GM19025 (cell line): ENCODE measurements around the gene NOP10.

Experiments used
- ATAC-seq: cut with Tn5 transposase; IDR thresholded peaks from one replicate; pipeline ENCODE4 v1.9.1; 2021; ENCODE audit warnings: mild to moderate bottlenecking, low read depth, moderate library complexity; ENCODE audit not compliant: unreplicated experiment

NOP10 gene

DNA sequence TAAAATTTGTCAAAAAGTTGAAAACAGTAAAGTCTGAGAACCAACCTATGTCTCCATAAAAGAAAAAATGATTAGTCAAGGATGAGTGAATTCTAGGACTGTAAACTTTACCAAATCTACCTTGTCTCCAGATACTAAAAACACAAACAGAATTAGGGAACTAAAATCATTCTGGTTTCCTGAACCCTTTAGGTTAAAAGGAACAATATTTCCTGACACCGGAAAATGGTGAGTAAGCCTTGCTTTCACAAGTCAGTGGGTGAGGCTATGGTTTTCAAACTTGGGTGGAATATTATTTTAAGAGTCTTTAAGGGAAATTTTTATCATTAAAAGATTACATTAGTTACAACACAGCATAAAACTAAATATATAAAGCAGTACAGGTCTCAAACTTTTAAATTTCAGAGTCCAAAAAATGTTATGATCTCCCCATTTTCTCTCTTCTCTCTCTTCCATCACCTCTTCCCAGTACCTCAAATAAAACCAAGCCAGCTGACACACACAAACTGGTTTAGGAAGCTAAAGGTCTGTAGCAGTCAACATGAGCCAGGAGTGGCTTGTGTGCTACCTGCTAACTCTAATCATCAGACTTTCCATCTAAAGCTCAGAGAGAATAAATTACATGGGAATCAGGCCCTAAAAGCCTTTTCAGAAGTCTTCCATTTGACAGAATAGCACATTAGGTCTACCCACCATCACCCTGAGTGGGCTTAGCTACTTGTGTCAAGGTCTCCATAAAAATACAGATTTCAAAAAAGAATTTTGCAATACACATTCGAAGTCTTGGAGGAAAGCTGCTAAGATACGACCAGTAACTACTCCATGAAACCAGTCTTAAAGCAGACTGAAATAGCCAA is 7.5 kb downstream of the NOP10 start:
- no peak for ATAC-seq

DNA sequence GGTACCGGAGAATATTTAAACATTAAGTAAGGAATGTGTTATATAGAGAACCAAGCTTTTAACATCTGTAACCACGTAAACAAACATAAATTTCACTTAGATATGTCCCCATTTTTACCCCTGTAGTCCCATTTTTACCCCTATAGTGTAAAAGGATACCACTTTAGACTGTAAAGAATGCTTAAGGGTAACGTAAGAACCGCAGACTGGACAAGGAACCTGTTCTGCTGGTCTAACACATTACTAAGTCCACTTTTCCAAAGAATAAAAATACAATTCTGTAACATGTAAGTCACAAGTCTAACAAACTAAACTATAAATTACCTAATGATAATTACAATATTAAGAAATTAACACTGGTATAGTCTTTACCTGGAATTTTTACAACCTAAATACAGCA is 8.3 kb downstream of the NOP10 start:
- ATAC-seq = no peak

DNA sequence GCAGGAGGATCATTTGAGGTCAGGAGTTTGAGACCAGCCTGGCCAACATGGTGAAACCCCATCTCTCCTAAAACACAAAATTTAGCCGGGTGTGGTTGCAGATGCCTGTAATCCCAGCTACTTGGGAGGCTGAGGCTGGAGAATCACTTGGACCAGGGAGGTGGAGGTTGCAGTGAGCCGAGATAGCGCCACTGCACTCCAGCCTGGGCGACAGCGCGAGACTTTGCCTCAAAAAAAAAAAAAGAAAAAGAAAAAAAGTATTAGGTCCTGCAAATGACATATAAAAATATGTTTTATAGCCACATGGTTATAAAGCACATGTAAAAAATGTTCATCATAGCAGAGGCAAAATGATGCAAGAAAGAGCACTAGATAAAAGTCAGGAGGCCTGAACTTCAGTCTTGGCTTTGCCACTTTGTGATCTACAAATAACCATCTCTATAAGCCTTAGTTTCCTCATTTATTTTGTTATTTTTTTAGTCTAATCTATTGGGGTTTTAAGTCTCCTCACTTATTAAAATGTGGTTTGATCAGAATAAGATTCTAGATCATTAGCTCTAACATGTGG is 10.3 kb downstream of the NOP10 start:
- no peak for ATAC-seq

DNA sequence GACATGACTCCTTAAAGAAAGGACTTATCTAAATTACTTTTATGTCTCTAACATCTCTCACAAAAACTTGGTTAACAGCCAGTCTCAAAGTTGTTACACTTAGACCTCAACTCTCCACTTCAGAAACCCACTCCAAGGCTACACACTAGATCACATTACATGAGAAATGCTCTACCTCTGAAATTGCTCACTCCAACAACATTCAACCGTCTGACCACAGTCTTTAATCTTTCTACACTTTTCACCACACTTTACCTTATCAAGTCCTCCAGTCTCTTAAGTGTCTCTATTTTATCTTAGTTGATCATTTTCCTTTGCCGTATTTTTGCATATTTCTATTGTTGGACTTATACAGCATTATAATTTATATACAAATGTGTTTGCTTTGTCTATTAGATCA is 11.1 kb downstream of the NOP10 start:
- ATAC-seq = no peak

DNA sequence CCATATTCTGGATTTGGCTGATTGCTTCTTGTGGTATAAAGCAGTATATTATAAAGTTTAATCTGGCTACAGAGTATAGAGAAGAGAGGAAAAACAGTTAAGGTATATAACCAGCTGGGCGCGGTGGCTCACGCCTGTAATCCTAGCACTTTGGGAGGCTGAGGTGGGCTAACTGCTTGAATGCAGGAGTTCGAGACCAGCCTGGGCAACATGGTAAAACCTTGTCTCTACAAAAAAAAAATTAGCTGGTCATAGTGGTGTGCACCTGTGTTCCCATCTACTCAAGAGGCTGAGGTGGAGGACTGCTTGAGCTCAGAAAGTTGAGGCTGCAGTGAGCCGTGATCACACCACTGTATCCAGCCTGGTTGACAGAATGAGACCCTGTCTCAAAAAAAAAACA is 12.7 kb downstream of the NOP10 start:
- no peak for ATAC-seq

DNA sequence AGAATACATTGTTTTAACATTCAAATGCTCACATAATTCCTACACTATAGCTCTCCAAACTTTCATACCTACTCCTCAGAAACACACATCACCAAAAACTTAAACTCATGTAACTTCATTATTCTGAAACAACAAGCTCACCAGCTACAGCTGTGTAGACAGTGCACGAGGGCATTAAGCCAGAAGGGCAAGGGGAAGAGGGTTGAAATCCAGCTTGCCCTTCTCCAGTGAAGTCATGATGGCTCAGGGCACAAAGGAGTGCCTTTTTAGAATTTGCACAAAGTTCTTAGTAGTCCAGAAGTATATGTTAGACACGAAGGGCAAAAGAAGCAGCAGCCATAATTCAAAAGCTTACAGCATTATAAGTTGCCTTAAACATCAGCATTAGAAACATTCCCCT is 13.9 kb downstream of the NOP10 start:
- ATAC-seq = no peak

DNA sequence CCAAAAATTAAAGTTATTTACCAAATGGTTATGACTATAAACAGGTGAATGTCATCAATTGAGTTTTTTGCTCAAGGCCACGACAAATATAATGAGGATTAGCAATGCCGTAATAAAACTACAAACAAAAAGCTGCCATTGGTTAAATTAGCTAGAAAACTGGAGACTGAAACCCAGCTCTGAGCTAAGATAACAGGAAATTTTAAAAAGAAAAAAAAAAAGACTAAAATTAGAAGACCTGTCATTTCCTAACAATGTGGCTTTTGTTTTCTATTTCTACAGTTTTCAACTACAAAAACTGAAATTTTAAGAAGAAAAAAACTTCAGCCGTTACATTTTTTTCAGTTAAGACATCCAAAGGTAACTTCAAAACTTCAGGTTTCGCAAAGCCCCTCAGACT is 15.0 kb downstream of the NOP10 start:
- no peak for ATAC-seq

DNA sequence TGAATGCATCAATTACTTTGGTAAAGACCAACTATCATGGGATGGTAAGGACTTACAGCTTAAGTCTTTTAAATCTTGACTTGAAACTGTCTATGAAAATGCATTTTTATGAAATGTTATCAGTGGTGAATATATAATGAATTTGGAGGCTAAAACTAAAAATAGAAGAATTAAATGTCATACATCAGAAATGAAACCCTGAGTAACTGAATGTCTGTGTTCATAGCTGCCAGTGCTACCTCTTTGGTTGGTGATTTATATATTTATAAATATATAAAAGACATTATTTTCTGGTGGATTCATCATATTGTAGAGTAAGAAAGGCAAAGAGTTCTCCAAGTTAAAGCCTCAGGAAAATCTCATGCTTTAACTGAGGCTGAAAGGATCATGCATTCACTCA is 17.6 kb downstream of the NOP10 start:
- no peak for ATAC-seq

DNA sequence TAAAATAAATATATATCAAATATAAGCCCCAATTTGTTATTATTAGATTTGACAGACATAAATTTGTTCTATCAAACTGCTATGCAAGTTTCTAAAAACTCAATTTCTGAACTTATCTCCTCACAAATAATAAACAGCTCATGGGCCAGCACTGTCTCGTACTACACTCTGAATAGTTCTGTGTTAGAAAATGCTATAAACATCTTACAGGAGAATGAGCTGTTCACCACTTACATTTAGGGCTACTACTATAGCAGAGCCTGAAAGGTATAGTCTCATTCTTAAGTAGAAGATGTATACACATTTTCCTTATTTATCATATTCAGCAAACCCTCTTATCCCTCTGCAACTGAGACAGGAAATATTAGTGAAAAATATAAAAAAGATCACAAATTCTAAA is 18.0 kb downstream of the NOP10 start:
- ATAC-seq = no peak

DNA sequence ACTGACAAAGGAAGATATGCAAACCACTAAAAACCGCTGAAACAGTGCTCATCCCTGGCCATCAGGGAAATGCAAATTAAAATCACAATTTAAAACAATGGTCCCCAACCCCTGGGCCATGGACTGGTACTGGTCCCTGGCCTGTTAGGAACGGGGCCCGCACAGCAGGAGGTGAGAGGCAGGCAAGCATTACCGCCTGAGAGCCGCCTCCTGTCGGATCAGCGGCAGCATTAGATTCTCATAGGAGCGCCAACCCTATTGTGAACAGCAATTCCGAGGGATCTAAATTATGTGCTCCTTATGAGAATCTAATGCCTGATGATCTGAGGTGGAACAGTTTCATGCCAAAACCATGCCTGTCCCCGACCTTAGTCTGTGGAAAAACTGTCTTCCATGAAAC is 19.7 kb downstream of the NOP10 start:
- ATAC-seq = no peak

DNA sequence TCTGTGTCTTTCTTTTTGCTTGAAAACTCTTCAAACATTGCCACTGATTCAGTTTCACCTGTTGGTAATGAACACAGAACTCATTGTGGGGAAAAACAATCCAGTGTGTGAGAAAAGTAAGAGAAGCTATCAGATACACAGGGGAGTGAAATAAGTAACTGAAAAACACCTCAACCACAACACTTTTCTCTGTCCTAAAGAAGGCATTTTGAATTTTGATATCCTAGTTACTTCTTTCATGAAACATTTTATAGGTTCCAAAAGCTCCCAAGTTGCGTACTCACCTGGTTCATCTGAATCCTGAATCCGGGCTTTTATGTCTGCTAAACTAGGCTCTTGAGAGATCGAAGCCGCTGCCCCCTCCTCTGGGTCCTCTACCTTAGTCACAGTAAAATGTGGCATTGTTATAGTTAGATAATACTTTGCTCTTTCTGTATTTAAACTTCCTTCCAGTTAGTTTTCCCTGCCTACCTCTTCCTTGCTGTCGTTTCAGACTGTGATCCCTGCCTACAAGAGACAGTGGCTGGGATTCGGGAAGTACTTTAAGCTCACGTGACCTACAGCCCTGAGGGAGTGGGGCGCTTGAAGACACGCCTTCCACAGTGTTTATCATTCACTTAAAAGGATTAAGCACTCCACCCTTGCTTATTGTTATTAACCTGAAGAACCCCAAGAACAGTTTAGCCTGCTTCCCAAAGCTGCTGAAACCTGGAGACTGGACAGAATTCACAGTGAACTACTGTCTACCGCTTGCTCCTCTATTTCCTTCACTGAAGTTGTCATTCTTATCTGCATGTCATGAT is 24.5 kb downstream of the NOP10 start:
- peak; percentile 71 for ATAC-seq

DNA sequence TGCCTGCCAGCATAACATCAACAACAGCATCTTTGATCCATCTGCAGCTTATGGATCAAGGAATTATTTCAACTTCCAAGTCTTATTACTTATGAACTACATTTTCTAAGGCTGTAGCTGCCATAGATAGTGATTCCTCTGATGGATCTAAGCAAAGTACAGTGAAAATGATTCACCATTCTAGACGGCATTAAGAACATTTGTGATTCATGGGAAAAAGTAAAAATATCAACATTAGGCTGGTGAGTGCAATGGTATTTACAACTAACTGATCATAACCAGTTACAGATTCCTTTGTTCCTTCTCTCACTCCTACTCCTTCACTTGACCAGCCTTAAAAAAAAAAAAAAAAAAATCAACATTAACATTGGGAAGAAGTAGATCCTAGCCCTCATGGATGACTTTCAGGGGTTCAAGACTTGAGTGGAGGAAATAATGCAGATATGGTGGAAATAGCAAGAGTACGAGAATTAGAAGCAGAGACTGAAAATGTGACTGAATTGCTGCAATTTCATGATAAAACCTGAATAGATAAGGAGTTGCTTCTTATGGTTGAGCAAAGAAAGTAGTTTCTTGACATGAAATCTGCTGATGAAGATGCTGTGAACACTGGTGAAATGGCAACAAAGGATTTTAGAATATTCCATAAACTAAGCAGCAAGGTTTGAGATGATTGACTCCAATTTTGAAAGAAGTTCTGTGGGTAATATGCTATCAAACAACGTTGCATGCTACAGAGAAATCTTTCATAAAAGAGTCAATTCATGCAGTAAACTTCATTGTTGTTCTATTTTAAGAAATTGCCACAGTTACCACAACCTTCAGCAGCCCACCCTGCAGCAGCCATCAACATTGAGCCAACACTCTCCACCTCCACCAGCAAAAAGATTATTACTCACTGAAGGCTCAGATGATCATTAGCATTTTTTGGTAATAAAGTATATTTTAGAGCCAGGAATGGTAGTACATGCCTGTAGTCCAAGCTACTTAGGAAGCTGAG is 28.1 kb downstream of the NOP10 start:
- no peak for ATAC-seq

DNA sequence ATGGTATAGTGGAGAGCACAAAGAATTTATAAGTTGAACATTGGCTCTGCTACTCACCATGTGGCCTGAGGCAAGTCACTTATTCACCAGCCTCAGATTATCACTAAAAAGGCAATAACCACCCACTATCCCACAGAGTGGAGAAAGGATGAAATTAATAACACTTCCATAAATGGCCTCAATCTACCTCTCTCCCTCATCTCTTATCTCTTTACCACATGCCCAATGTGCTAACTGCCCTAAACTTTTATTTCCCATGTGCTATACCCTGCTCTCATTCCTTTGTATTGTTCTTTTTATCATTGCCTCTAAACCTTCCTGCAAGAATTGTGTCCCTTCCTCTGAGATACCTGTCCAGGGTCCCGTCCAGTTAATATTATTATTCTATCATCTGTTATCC is 31.4 kb downstream of the NOP10 start:
- no peak for ATAC-seq

DNA sequence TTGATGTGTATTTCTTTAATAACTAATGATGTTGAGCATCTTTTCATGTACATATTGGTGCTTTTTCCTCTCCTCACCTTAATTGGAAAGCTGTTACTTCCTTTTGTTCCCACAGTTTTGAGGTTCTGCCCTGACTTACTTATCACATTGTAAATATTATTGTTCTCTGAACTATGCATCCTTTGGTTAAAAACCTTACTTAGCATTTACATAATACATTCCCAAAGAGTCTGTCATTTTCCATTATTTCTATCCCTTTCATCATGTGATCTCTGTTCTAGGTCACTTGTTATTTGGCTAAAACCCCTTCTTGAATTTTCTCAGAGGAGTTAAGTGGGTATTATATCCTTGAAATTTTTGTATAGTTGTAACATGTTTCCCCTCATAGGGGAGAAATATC is 38.3 kb downstream of the NOP10 start:
- no peak for ATAC-seq

DNA sequence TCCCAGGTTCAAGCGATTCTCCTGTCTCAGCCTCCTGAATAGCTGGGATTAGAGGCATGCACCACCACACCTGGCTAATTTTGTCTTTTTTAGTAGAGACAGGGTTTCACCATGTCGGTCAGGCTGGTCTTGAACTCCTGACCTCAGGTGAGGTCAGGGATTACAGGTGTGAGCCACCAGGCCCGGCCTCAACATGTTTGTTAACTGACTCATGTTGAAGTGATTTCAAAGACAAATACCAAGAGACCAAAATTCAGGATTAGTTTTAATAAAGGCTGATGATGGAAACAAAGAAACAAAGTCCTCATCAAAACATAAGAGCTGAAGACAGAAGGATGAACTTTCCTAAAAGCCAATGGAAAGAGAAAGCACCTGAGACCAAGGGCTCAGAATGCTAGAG is 41.9 kb downstream of the NOP10 start:
- ATAC-seq = no peak

DNA sequence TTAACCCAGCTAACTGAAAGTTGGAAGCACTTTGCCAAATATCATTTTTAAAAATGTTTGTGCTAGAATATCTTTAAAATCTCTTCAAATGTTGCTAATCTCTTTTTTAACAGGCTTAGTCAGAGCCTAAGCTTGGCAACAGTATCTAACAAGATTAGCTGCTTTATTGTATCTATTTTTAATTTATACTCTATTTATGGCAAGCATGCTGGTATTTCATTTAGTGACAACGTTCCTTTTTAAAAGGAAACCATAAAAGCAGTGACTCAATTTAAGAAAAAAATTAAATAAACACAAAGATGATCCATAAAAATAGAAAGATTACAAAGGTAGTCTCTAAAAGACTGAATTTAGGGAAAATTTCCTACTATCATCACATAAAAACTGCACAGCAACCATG is 45.9 kb downstream of the NOP10 start:
- ATAC-seq = no peak

DNA sequence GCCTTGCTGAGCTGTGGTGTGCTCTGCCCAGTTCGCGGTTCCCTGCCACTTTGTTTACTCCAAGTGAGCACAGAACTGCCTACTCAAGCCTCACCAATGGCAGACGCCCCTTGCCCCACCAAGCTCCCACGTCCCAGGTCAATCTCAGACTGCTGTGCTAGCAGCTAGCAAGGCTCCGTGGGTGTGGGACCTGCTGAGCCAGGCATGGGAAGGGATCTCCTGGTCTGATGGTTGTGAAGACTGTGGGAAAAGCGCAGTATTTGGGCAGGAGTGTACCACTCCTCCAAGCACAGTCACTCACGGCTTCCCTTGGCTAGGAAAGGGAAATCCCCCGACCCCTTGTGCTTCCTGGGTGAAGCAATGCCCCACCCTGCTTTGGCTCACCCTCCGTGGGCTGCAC is 50.3 kb downstream of the NOP10 start:
- ATAC-seq = no peak
